Gastroesophageal sphincter (tissue), 4 donors: Measurements from ENCODE around the gene SH3RF2. TPM values are rescaled to one million over a fixed set of nuclear protein-coding genes. Genes with fewer than 3 reads are reported as not detected.
"Not testable (repeated sequence)": the region's sequence is repeated elsewhere in the genome, so short reads cannot be mapped to it uniquely, and the experiment has no call there.

ENCODE experiments used
- ATAC-seq: fragments of 150-250 bp; one replicate; pipeline ENCODE4 v1.9.1; 2016; ENCODE audit warnings: mild to moderate bottlenecking, moderate library complexity
- H3K27ac ChIP-seq, 4 donors: fragments of 200-600 bp; sonication (generic) in 3 of 4; 1 replicate in 3 of 4; 2 replicates in 1 of 4; pipeline ENCODE4 v1.5.1; 2016 to 2019
- H3K27me3 ChIP-seq: fragments of 200-600 bp; sonication (generic); one replicate; pipeline ENCODE4 v1.5.1; 2019
- H3K36me3 ChIP-seq, 2 donors: fragments of 200-600 bp; sonication (generic); one replicate each; pipeline ENCODE4 v1.5.1; 2019; ENCODE audit warnings: control low read depth in 1 of 2
- H3K4me1 ChIP-seq, 3 donors: fragments of 200-600 bp; sonication (generic); 1 replicate in 2 of 3; 2 replicates in 1 of 3; pipeline ENCODE4 v1.5.1; 2016 to 2019; ENCODE audit warnings: control low read depth in 2 of 3
- H3K4me3 ChIP-seq, 2 donors: fragments of 200-600 bp; sonication (generic); one replicate each; pipeline ENCODE4 v1.5.1; 2019; ENCODE audit warnings: mild to moderate bottlenecking in 1 of 2, moderate library complexity in 1 of 2
- H3K9me3 ChIP-seq, 3 donors: fragments of 200-600 bp; sonication (generic); one replicate each; pipeline ENCODE4 v1.5.1; 2017 to 2019; ENCODE audit warnings: control low read depth in 2 of 3
- CTCF ChIP-seq, 4 experiments: fragments of 200-600 bp in 2 of 4; fragments of 450-650 bp in 2 of 4; sonication (generic) in 1 of 4; IDR thresholded peaks; one replicate each; pipeline ENCODE4 v1.5.1; 2017 to 2019; ENCODE audit warnings: antibody characterized with exemption in 4 of 4, mild to moderate bottlenecking in 2 of 4, moderate library complexity in 2 of 4
- EP300 ChIP-seq: sonication (generic); formaldehyde crosslinking; IDR thresholded peaks from one replicate; pipeline ENCODE4 v1.6.1; 2017; ENCODE audit warnings: antibody characterized with exemption, mild to moderate bottlenecking
- POLR2A ChIP-seq, 2 donors: fragments of 450-650 bp; IDR thresholded peaks; one replicate each; pipeline ENCODE4 v1.6.1; 2017; ENCODE audit warnings: antibody characterized with exemption in 2 of 2, mild to moderate bottlenecking in 2 of 2, moderate library complexity in 1 of 2
- POLR2AphosphoS5 ChIP-seq: sonication (generic); formaldehyde crosslinking; IDR thresholded peaks from one replicate; pipeline ENCODE4 v1.6.1; 2017; ENCODE audit warnings: antibody characterized with exemption
- WGBS, 2 donors: methylation state at CpG; one replicate each; pipeline ENCODE4 v1.1.5; 2018; ENCODE audit warnings: low coverage in 1 of 2; 5-methylcytosine and 5-hydroxymethylcytosine counted together
- total RNA-seq, 4 donors: library from RNA; depleted of rRNA; stranded (reverse); fragments of >200 nt; gene quantifications; one replicate each; pipeline ENCODE4 v1.1.0, GENCODE V29; 2016

Gene SH3RF2
- total RNA-seq, 4 donors from 2014 or later: 0.27 to 5.2 (median 1.0) TPM

GRCh38 chr5:146007989-146008388 lies 71.6 kb downstream of the SH3RF2 start:
- WGBS, 2 donors: 60% methylated on average over 4 of the region's 4 CpGs; no CpG with 5 or more reads in 1 of the 2 donors
- TF ChIP-seq CTCF (IDR thresholded peaks at IDR 0.05): no peak
- no peak for TF ChIP-seq POLR2A (IDR thresholded peaks at IDR 0.05)
- no peak for TF ChIP-seq POLR2AphosphoS5
- TF ChIP-seq EP300: no peak
- no peaks in the 10 kb centered on the region for H3K36me3 ChIP-seq
- H3K27ac ChIP-seq: no peak overlapping the region
- H3K4me1 ChIP-seq: no peaks in the 10 kb centered on the region
- H3K27me3 ChIP-seq: no peaks in the 10 kb centered on the region
- H3K4me3 ChIP-seq: no peak overlapping the region
- ATAC-seq: no peak
- H3K9me3 ChIP-seq: peaks cover 0 to 3% (median 0%) of the 10 kb centered on the region in 3 donors

GRCh38 chr5:146009020-146009419 lies 72.6 kb downstream of the SH3RF2 start:
- H3K27me3 ChIP-seq: no peaks in the 10 kb centered on the region
- H3K4me3 ChIP-seq: no peak overlapping the region
- H3K27ac ChIP-seq: no peak overlapping the region
- peaks cover 0 to 3% (median 0%) of the 10 kb centered on the region in 3 donors for H3K9me3 ChIP-seq
- 44% methylated on average over 1 of the region's 1 CpG; no CpG with 5 or more reads in 1 of the 2 donors for WGBS, 2 donors
- no peak for TF ChIP-seq CTCF (IDR thresholded peaks at IDR 0.05)
- TF ChIP-seq POLR2AphosphoS5: no peak
- TF ChIP-seq EP300: no peak
- no peak for TF ChIP-seq POLR2A (IDR thresholded peaks at IDR 0.05)
- H3K4me1 ChIP-seq: no peaks in the 10 kb centered on the region
- ATAC-seq: no peak
- peaks cover 0 to 3% of the 10 kb centered on the region in 2 donors for H3K36me3 ChIP-seq

GRCh38 chr5:146010447-146010846 lies 74.1 kb downstream of the SH3RF2 start:
- not testable (repeated sequence) for H3K27me3 ChIP-seq, H3K36me3 ChIP-seq, ATAC-seq, H3K27ac ChIP-seq, H3K9me3 ChIP-seq, H3K4me1 ChIP-seq, H3K4me3 ChIP-seq
- 72 to 93% methylated on average over 2 to 5 of the region's 5 CpGs for WGBS, 2 donors

- ATAC-seq: no peak
- peaks cover 0 to 3% (median 0%) of the 10 kb centered on the region in 3 donors for H3K9me3 ChIP-seq
- no peak overlapping the region for H3K4me3 ChIP-seq
- H3K36me3 ChIP-seq: peaks cover 0 to 4% of the 10 kb centered on the region in 2 donors
- no peak overlapping the region for H3K27ac ChIP-seq
- H3K4me1 ChIP-seq: no peaks in the 10 kb centered on the region
- H3K27me3 ChIP-seq: no peaks in the 10 kb centered on the region
- TF ChIP-seq POLR2A (IDR thresholded peaks at IDR 0.05) (no peak), CTCF (IDR thresholded peaks at IDR 0.05) (no peak), POLR2AphosphoS5 (no peak), EP300 (no peak)
- 87% methylated on average over 9 of the region's 9 CpGs; no CpG with 5 or more reads in 1 of the 2 donors for WGBS, 2 donors
Observed at GRCh38 chr5:146013761-146014160, 77.4 kb downstream of the SH3RF2 start.

- Histone ChIP-seq H3K4me1 (no peaks in the 10 kb centered on the region), H3K27ac (no peak overlapping the region), H3K36me3 (peaks cover 0 to 4% of the 10 kb centered on the region in 2 donors), H3K27me3 (no peaks in the 10 kb centered on the region), H3K9me3 (no peaks in the 10 kb centered on the region), H3K4me3 (no peak overlapping the region)
- 88 to 100% methylated on average over 1 of the region's 1 CpG for WGBS, 2 donors
- no peak for ATAC-seq
- TF ChIP-seq POLR2A (IDR thresholded peaks at IDR 0.05) (no peak), CTCF (IDR thresholded peaks at IDR 0.05) (no peak), POLR2AphosphoS5 (no peak), EP300 (no peak)
Observed at GRCh38 chr5:146015001-146015400, 78.6 kb downstream of the SH3RF2 start.
